OCI-LY1 (cell line): ENCODE measurements around the gene HAVCR1.

ENCODE experiments used
- H2AFZ ChIP-seq: fragments of 200-600 bp; sonication (generic), shearing (Covaris generic); 2 replicates; pipeline ENCODE4 v1.6.0; 2014; ENCODE audit warnings: antibody characterized with exemption, mild to moderate bottlenecking, low read length
- H3F3A ChIP-seq: fragments of 200-600 bp; sonication (generic), shearing (Covaris generic); 2 replicates; pipeline ENCODE4 v1.6.0; 2014; ENCODE audit warnings: mild to moderate bottlenecking, antibody characterized with exemption, low read length, moderate library complexity; ENCODE audit not compliant: insufficient read depth
- H3K27ac ChIP-seq: fragments of 200-600 bp; sonication (generic); 2 replicates; pipeline ENCODE4 v1.5.1; 2014; ENCODE audit warnings: low read length, mixed run types, mild to moderate bottlenecking, low read depth; ENCODE audit not compliant: poor library complexity, severe bottlenecking
- H3K27me3 ChIP-seq: fragments of 200-600 bp; sonication (generic); 2 replicates; pipeline ENCODE4 v1.6.0; 2014; ENCODE audit warnings: antibody characterized with exemption, mild to moderate bottlenecking, low read length, moderate library complexity; ENCODE audit not compliant: insufficient read depth
- H3K36me3 ChIP-seq: fragments of 200-600 bp; sonication (generic); 2 replicates; pipeline ENCODE4 v1.6.1; 2014; ENCODE audit warnings: mild to moderate bottlenecking, antibody characterized with exemption, low read length, moderate library complexity, mixed read lengths; ENCODE audit not compliant: insufficient read depth
- H3K4me1 ChIP-seq: fragments of 200-600 bp; sonication (generic); 2 replicates; pipeline ENCODE4 v1.5.1; 2014; ENCODE audit warnings: mild to moderate bottlenecking, low read length, moderate library complexity; ENCODE audit not compliant: insufficient read depth, severe bottlenecking
- H3K4me2 ChIP-seq: fragments of 200-600 bp; sonication (generic), shearing (Covaris generic); 2 replicates; pipeline ENCODE4 v1.6.1; 2014; ENCODE audit warnings: low read length
- H3K4me3 ChIP-seq: fragments of 200-600 bp; sonication (generic); 2 replicates; pipeline ENCODE4 v1.5.1; 2014; ENCODE audit warnings: low read length, low read depth, mild to moderate bottlenecking, mixed read lengths; ENCODE audit not compliant: poor library complexity, severe bottlenecking
- H3K79me2 ChIP-seq: fragments of 200-600 bp; shearing (Covaris generic); 2 replicates; pipeline ENCODE4 v1.6.1; 2016; ENCODE audit warnings: mixed run types, low read length, mixed read lengths; ENCODE audit not compliant: insufficient read depth
- H3K9ac ChIP-seq: fragments of 200-600 bp; sonication (generic), shearing (Covaris generic); 2 replicates; pipeline ENCODE4 v1.6.1; 2014; ENCODE audit warnings: mild to moderate bottlenecking, low read length, mixed read lengths
- H3K9me2 ChIP-seq: fragments of 200-600 bp; sonication (generic), shearing (Covaris generic); 2 replicates; pipeline ENCODE4 v1.6.1; 2014; ENCODE audit warnings: low read depth, mild to moderate bottlenecking, low read length, mixed read lengths
- H3K9me3 ChIP-seq: fragments of 200-600 bp; shearing (Covaris generic); 2 replicates; pipeline ENCODE4 v1.6.1; 2014; ENCODE audit warnings: low read length, mixed read lengths
- H4K20me1 ChIP-seq: fragments of 200-600 bp; sonication (generic), shearing (Covaris generic); 2 replicates; pipeline ENCODE4 v1.6.0; 2016; ENCODE audit warnings: mild to moderate bottlenecking, low read length; ENCODE audit not compliant: insufficient read depth
- CTCF ChIP-seq: fragments of 200-600 bp; sonication (generic), shearing (Covaris generic); IDR thresholded peaks from 2 replicates; pipeline ENCODE4 v1.5.1; 2017; ENCODE audit warnings: mild to moderate bottlenecking, antibody characterized with exemption, low read length, moderate library complexity, mixed read lengths
- EZH2 ChIP-seq: fragments of 200-600 bp; sonication (generic), shearing (Covaris generic); IDR thresholded peaks from 2 replicates; pipeline ENCODE4 v1.8.0; 2017; ENCODE audit warnings: borderline replicate concordance, mixed run types, mild to moderate bottlenecking, antibody characterized with exemption, low read length, moderate library complexity, mixed read lengths

Gene HAVCR1

GRCh38 chr5:157059093-157059539, at the start of gene HAVCR1:
Gene HAVCR1 (minus strand): TSS chr5:157059116. CDS start chr5:157057943, 1,173 bp downstream.
- Histone ChIP-seq H4K20me1 (no peaks in the 10 kb centered on the region), H3K4me1 (no peaks in the 10 kb centered on the region), H3K9me3 (no peaks in the 10 kb centered on the region), H3K27ac (no peak within 1 kb of the TSS), H3F3A (no peaks in the 10 kb centered on the region), H3K9ac (no peak within 1 kb of the TSS), H3K4me3 (no peak within 1 kb of the TSS), H3K79me2 (no peaks in the 10 kb centered on the region), H3K4me2 (no peak within 1 kb of the TSS), H2AFZ (no peak within 1 kb of the TSS), H3K27me3 (no peaks in the 10 kb centered on the region), H3K36me3 (no peaks in the 10 kb centered on the region), H3K9me2 (no peaks in the 10 kb centered on the region)
- TF ChIP-seq EZH2 = no peak
- TF ChIP-seq CTCF = no peak

- H3K27me3 ChIP-seq = no peaks in the 10 kb centered on the region
- no peak overlapping the region for H3K4me3 ChIP-seq
- H4K20me1 ChIP-seq = no peaks in the 10 kb centered on the region
- no peaks in the 10 kb centered on the region for H3K9me3 ChIP-seq
- no peak overlapping the region for H3K9ac ChIP-seq
- no peaks in the 10 kb centered on the region for H3F3A ChIP-seq
- H3K4me1 ChIP-seq = no peaks in the 10 kb centered on the region
- H3K27ac ChIP-seq = no peak overlapping the region
- H2AFZ ChIP-seq = no peak overlapping the region
- H3K36me3 ChIP-seq = no peaks in the 10 kb centered on the region
- no peak for TF ChIP-seq CTCF
- TF ChIP-seq EZH2 = no peak
- H3K4me2 ChIP-seq = no peak overlapping the region
- no peaks in the 10 kb centered on the region for H3K79me2 ChIP-seq
- no peaks in the 10 kb centered on the region for H3K9me2 ChIP-seq
These were observed 48.6 kb upstream of the HAVCR1 start for GRCh38 chr5:157107508-157107907.

GRCh38 chr5:157106630-157107461, 47.9 kb upstream of the HAVCR1 start:
- no peaks in the 10 kb centered on the region for H4K20me1 ChIP-seq
- H3K9me2 ChIP-seq = no peaks in the 10 kb centered on the region
- no peak overlapping the region for H3K4me3 ChIP-seq
- no peak overlapping the region for H3K9ac ChIP-seq
- H3K4me1 ChIP-seq = no peaks in the 10 kb centered on the region
- no peak overlapping the region for H3K27ac ChIP-seq
- no peaks in the 10 kb centered on the region for H3K9me3 ChIP-seq
- no peaks in the 10 kb centered on the region for H3K27me3 ChIP-seq
- H2AFZ ChIP-seq = no peak overlapping the region
- TF ChIP-seq EZH2 = no peak
- no peak for TF ChIP-seq CTCF
- H3K4me2 ChIP-seq = no peak overlapping the region
- H3K36me3 ChIP-seq = no peaks in the 10 kb centered on the region
- no peaks in the 10 kb centered on the region for H3F3A ChIP-seq
- no peaks in the 10 kb centered on the region for H3K79me2 ChIP-seq
